RPMI7951 (cell line): Measurements from ENCODE around the gene CAPN5. TPM values are rescaled to one million over a fixed set of nuclear protein-coding genes. Genes with fewer than 3 reads are reported as not detected.

Experiments used
- DNase-seq: peaks from one replicate; pipeline ENCODE4 v3.0.0-alpha.2; 2012; ENCODE audit warnings: low read depth
- total RNA-seq: library from RNA; depleted of rRNA; stranded (reverse); fragments of >200 nt; shearing (Covaris generic); gene quantifications from 2 replicates; pipeline ENCODE4 v1.2.3, GENCODE V29; 2014

Gene CAPN5
- total RNA-seq, 1 experiment from 2014 or later, result 12.4 TPM

- no peak for DNase-seq
Observed at GRCh38 chr11:77083566-77084245, 16.9 kb downstream of the CAPN5 start.

GRCh38 chr11:77084581-77085191, 17.9 kb downstream of the CAPN5 start:
- DNase-seq, result no peak

GRCh38 chr11:77085652-77086051, 18.9 kb downstream of the CAPN5 start:
- DNase-seq, result no peak

- no peak for DNase-seq
Observed at GRCh38 chr11:77086521-77087472, 20.0 kb downstream of the CAPN5 start.

GRCh38 chr11:77087723-77088225, 21.0 kb downstream of the CAPN5 start:
- DNase-seq, result no peak

GRCh38 chr11:77088236-77089003, 21.6 kb downstream of the CAPN5 start:
- DNase-seq, result no peak

- DNase-seq, result no peak
Observed at GRCh38 chr11:77089004-77089545, 22.3 kb downstream of the CAPN5 start.

GRCh38 chr11:77090046-77090372, 23.2 kb downstream of the CAPN5 start:
- DNase-seq, result no peak

- no peak for DNase-seq
Observed at GRCh38 chr11:77090373-77091111, 23.8 kb downstream of the CAPN5 start.

GRCh38 chr11:77091146-77091940, 24.6 kb downstream of the CAPN5 start:
- DNase-seq, result peak; percentile 61

GRCh38 chr11:77092382-77092781, 25.6 kb downstream of the CAPN5 start:
- no peak for DNase-seq

GRCh38 chr11:77093056-77093891, 26.5 kb downstream of the CAPN5 start:
- DNase-seq, result no peak

- DNase-seq, result no peak
Observed at GRCh38 chr11:77093987-77094840, 27.4 kb downstream of the CAPN5 start.

GRCh38 chr11:77094841-77095365, 28.1 kb downstream of the CAPN5 start:
- DNase-seq, result no peak

GRCh38 chr11:77095551-77096490, 29.1 kb downstream of the CAPN5 start:
- DNase-seq, result no peak

- no peak for DNase-seq
Observed at GRCh38 chr11:77096591-77097019, 29.8 kb downstream of the CAPN5 start.
